Ishikawa (cell line): ENCODE results near the gene ARSJ.

ENCODE experiments used
- CEBPB ChIP-seq: IDR thresholded peaks from 2 replicates; pipeline ENCODE4 v1.6.1; 2012
- CREB1 ChIP-seq: IDR thresholded peaks from 2 replicates; pipeline ENCODE4 v1.6.1; 2012; ENCODE audit warnings: low read depth
- EGR1 ChIP-seq: IDR thresholded peaks from 2 replicates; pipeline ENCODE4 v1.6.1; 2012
- NFIC ChIP-seq: IDR thresholded peaks from 2 replicates; pipeline ENCODE4 v1.6.1; 2012
- TAF1 ChIP-seq: IDR thresholded peaks from 2 replicates; pipeline ENCODE4 v1.6.1; 2012; ENCODE audit warnings: low read depth, mild to moderate bottlenecking
- TF ChIP-seq, protein P1 (sequence below): IDR thresholded peaks from 2 replicates; pipeline ENCODE4 v1.6.1; 2012

GRCh38 chr4:114027596-114027995 lies 48.1 kb upstream of the ARSJ start:
- TF ChIP-seq NFIC: no peak
- TF ChIP-seq, protein P1, sequence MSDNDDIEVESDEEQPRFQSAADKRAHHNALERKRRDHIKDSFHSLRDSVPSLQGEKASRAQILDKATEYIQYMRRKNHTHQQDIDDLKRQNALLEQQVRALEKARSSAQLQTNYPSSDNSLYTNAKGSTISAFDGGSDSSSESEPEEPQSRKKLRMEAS: no peak
- TF ChIP-seq EGR1: no peak
- no peak for TF ChIP-seq CEBPB
- TF ChIP-seq TAF1: no peak
- no peak for TF ChIP-seq CREB1
